B cell (primary cell): ENCODE results near the gene CCDC7. TPM values are rescaled to one million over a fixed set of nuclear protein-coding genes. Genes with fewer than 3 reads are reported as not detected.

Source experiments
- ATAC-seq: fragments of 200-7000 bp; cut with Tn5 transposase; one replicate; pipeline ENCODE4 v1.10.0; 2021; ENCODE audit warnings: low read depth, mild to moderate bottlenecking, moderate number of reproducible peaks, moderate library complexity
- CTCF ChIA-PET: fragments of 350-600 bp; sonication (Branson Sonifier 250); formaldehyde crosslinking; loops from one replicate; lab custom pipeline; 2021; ENCODE audit warnings: antibody characterized with exemption, inconsistent platforms; lab: Charles Lee
- POLR2A ChIA-PET: fragments of 350-600 bp; sonication (Branson Sonifier 250); formaldehyde crosslinking; loops from one replicate; lab custom pipeline; 2021; ENCODE audit warnings: antibody characterized with exemption; lab: Charles Lee
- DNase-seq: peaks from one replicate; pipeline ENCODE4 v3.0.0; 2013
- H2AFZ ChIP-seq: 2 replicates; pipeline ENCODE4 v1.6.1; 2012; ENCODE audit warnings: mild to moderate bottlenecking, low read depth, low read length; ENCODE audit not compliant: insufficient read depth, poor library complexity, severe bottlenecking
- H3K27ac ChIP-seq, 2 donors: 1 replicate in 1 of 2; 2 replicates in 1 of 2; pipeline ENCODE4 v1.5.1; 2012 to 2013; ENCODE audit warnings: low read length in 2 of 2, mild to moderate bottlenecking in 2 of 2, moderate library complexity in 1 of 2
- H3K27me3 ChIP-seq, 4 experiments: fragments of 200-600 bp in 1 of 4; sonication (generic) in 1 of 4; replicated peaks in 1 of 4; 1 replicate in 2 of 4; 2 replicates in 2 of 4; pipeline versions ENCODE4 v1.6.1 to v1.7.0; 2013 to 2016; ENCODE audit warnings: low read length in 3 of 4, mild to moderate bottlenecking in 2 of 4, mixed read lengths in 1 of 4, moderate library complexity in 1 of 4; ENCODE audit not compliant: insufficient read depth in 4 of 4, control insufficient read depth in 3 of 4; ENCODE audit errors: control extremely low read depth in 1 of 4
- H3K36me3 ChIP-seq, 2 experiments: replicated peaks in 1 of 2; 1 replicate in 1 of 2; 2 replicates in 1 of 2; pipeline versions ENCODE4 v1.6.1 to v1.7.1; 2013; ENCODE audit warnings: low read length in 1 of 2; ENCODE audit not compliant: insufficient read depth in 2 of 2, control insufficient read depth in 1 of 2; ENCODE audit errors: control extremely low read depth in 1 of 2, extremely low read depth in 1 of 2
- H3K4me1 ChIP-seq, 2 donors: fragments of 200-600 bp in 1 of 2; sonication (generic) in 1 of 2; 1 replicate in 1 of 2; 2 replicates in 1 of 2; pipeline versions ENCODE4 v1.5.1 to v1.6.1; 2013 to 2017; ENCODE audit warnings: low read length in 2 of 2; ENCODE audit not compliant: control insufficient read depth in 2 of 2, insufficient read depth in 2 of 2
- H3K4me2 ChIP-seq: replicated peaks from 2 replicates; pipeline ENCODE3; 2012; ENCODE audit warnings: mild to moderate bottlenecking, low read depth, low read length; ENCODE audit not compliant: poor library complexity, severe bottlenecking
- H3K4me3 ChIP-seq, 5 experiments: fragments of 200-600 bp in 1 of 5; sonication (generic) in 1 of 5; 1 replicate in 3 of 5; 2 replicates in 2 of 5; pipeline versions ENCODE4 v1.5.1 to v1.7.0; 2011 to 2016; ENCODE audit warnings: low read length in 4 of 5, mild to moderate bottlenecking in 4 of 5, low read depth in 2 of 5, control low read depth in 1 of 5, moderate library complexity in 1 of 5; ENCODE audit not compliant: insufficient read depth in 1 of 5; ENCODE audit errors: control extremely low read depth in 1 of 5, extremely low read depth in 1 of 5
- H3K79me2 ChIP-seq: fragments of 200-600 bp; sonication (generic); one replicate; pipeline ENCODE4 v1.6.0; 2016; ENCODE audit warnings: low read length; ENCODE audit not compliant: control insufficient read depth, insufficient read depth
- H3K9ac ChIP-seq: fragments of 200-600 bp; sonication (generic); 2 replicates; pipeline ENCODE4 v1.6.1; 2017; ENCODE audit warnings: mild to moderate bottlenecking, low read length, moderate library complexity
- H3K9me3 ChIP-seq, 3 donors: one replicate each; pipeline versions ENCODE4 v1.6.1 to v1.7.1; 2013; ENCODE audit warnings: low read length in 2 of 3; ENCODE audit not compliant: control insufficient read depth in 2 of 3, insufficient read depth in 1 of 3; ENCODE audit errors: control extremely low read depth in 1 of 3
- H4K20me1 ChIP-seq: 2 replicates; pipeline ENCODE4 v1.6.0; 2012; ENCODE audit warnings: mild to moderate bottlenecking, low read length; ENCODE audit not compliant: insufficient read depth, control insufficient read depth, poor library complexity, severe bottlenecking
- H3K27ac Mint-ChIP-seq: one replicate; pipeline ENCODE4 v1.8.0; 2021; ENCODE audit warnings: mixed read lengths
- H3K27me3 Mint-ChIP-seq: one replicate; pipeline ENCODE4 v1.8.0; 2021; ENCODE audit warnings: mixed read lengths
- H3K4me1 Mint-ChIP-seq: one replicate; pipeline ENCODE4 v1.8.0; 2021; ENCODE audit warnings: mixed read lengths
- H3K4me3 Mint-ChIP-seq: one replicate; pipeline ENCODE4 v1.8.0; 2021; ENCODE audit warnings: mixed read lengths
- H3K9me3 Mint-ChIP-seq: one replicate; pipeline ENCODE4 v1.8.0; 2022; ENCODE audit warnings: mixed read lengths; ENCODE audit not compliant: insufficient read depth
- CTCF ChIP-seq: fragments of 200-600 bp; IDR thresholded peaks from one replicate; pipeline ENCODE4 v1.8.0; 2022; ENCODE audit warnings: antibody characterized with exemption, mild to moderate bottlenecking
- EZH2 ChIP-seq: IDR thresholded peaks from 2 replicates; pipeline ENCODE4 v1.6.1; 2012; ENCODE audit warnings: borderline replicate concordance, low read depth, mild to moderate bottlenecking, moderate library complexity, low read length; ENCODE audit not compliant: insufficient read depth, poor library complexity, severe bottlenecking
- WGBS: methylation state at CpG from one replicate; pipeline ENCODE4 v1.1.5; 2013; ENCODE audit warnings: missing lambda C conversion rate; ENCODE audit not compliant: insufficient coverage; 5-methylcytosine and 5-hydroxymethylcytosine counted together
- intact Hi-C: fragments of 100-400 bp; cut with micrococcal nuclease; formaldehyde crosslinking; loops from one replicate; pipeline ENCODE4 v1.10.0; 2022
- polyA plus RNA-seq: library from polyadenylated mRNA; depleted of rRNA; stranded (reverse); fragments of >200 nt; gene quantifications from 2 replicates; pipeline ENCODE4 v1.2.3, GENCODE V29; 2012
- total RNA-seq, 2 donors: library from RNA; stranded (reverse); fragments of 120-200 nt in 1 of 2; gene quantifications; 1 replicate in 1 of 2; 2 replicates in 1 of 2; pipeline versions ENCODE4 v1.2.3 to v1.2.4, GENCODE V29; 2013 to 2022

CCDC7 gene
- total and polyA plus RNA-seq, 2 donors (not counting 1 experiment from before 2014, with no cell fraction given) = 2.6 to 26.6 TPM

GRCh38 chr10:32661346-32661745 is 215.4 kb downstream of the CCDC7 start:
- H3K36me3 ChIP-seq = no peaks in the 10 kb centered on the region
- CTCF ChIA-PET = no interaction called here

More at GRCh38 chr10:32661346-32661745, 215.4 kb downstream of the CCDC7 start:
- 100% methylated on average over 1 of the region's 2 CpGs for WGBS
- Histone ChIP-seq H3K4me2 (no peak overlapping the region), H3K4me1 (peaks cover 0 to 5% of the 10 kb centered on the region in 2 donors), H3K27ac (no peak overlapping the region), H3K79me2 (no peaks in the 10 kb centered on the region), H3K9me3 (peaks cover 0 to 17% (median 14%) of the 10 kb centered on the region in 3 donors), H2AFZ (no peak overlapping the region), H4K20me1 (no peaks in the 10 kb centered on the region), H3K27me3 (no peaks in the 10 kb centered on the region), H3K9ac (no peak overlapping the region), H3K4me3 (no peak overlapping the region)
- POLR2A ChIA-PET = no interaction called here
- DNase-seq (no peak), ATAC-seq (no peak)
- TF ChIP-seq EZH2 (no peak), CTCF (no peak)
- Mint-ChIP-seq H3K27me3 (no peaks in the 10 kb centered on the region), H3K9me3 (peaks cover 4% of the 10 kb centered on the region), H3K27ac (no peak overlapping the region), H3K4me3 (no peak overlapping the region), H3K4me1 (peaks cover 5% of the 10 kb centered on the region)
- intact Hi-C loops = no loop called here
